Measurements from ENCODE around the gene C21orf58. TPM values are rescaled to one million over a fixed set of nuclear protein-coding genes. Genes with fewer than 3 reads are reported as not detected.

The C21orf58 gene
- total and polyA plus RNA-seq, 2 experiments from 2014 or later, result 17.7 to 23.9 TPM

- Mint-ChIP-seq H3K27me3 (ENCODE audit: insufficient read depth, low read depth, poor library complexity) (peaks cover 15% of the 10 kb centered on the region), H3K4me1 (no peaks in the 10 kb centered on the region), H3K9me3 (no peaks in the 10 kb centered on the region), H3K27ac (no peak overlapping the region), H3K36me3 (ENCODE audit: low read depth) (peaks cover 56% of the 10 kb centered on the region), H3K4me3 (no peak overlapping the region)
- H2AFZ ChIP-seq, result no peak overlapping the region
- no peaks in the 10 kb centered on the region for H3F3A ChIP-seq (replicated peaks; ENCODE audit: low read depth)
- H3K9me2 ChIP-seq (ENCODE audit: insufficient read depth), result no peaks in the 10 kb centered on the region
- H3K27me3 ChIP-seq (ENCODE audit: insufficient read depth), result no peaks in the 10 kb centered on the region
- TF ChIP-seq NANOG (IDR thresholded peaks at IDR 0.05; ENCODE audit: borderline replicate concordance), result no peak
- TF ChIP-seq REST (IDR thresholded peaks at IDR 0.05; ENCODE audit: unreplicated experiment), result no peak
- no peak for TF ChIP-seq ZNF462 (CRISPR knock-in tag; IDR thresholded peaks at IDR 0.05)
- TF ChIP-seq ZNF331 (CRISPR knock-in tag; IDR thresholded peaks at IDR 0.05; ENCODE audit: low read depth), result no peak
- no peak for TF ChIP-seq STAT1 (IDR thresholded peaks at IDR 0.05; ENCODE audit: unreplicated experiment)
- TF ChIP-seq CTCF (conservative IDR thresholded peaks at IDR 0.05; ENCODE audit: low read depth in 2 of 2), result no peak
- TF ChIP-seq JUNB (IDR thresholded peaks at IDR 0.05; ENCODE audit: unreplicated experiment), result no peak
- no peak for TF ChIP-seq POLR2AphosphoS5 (IDR thresholded peaks at IDR 0.05; ENCODE audit: low read depth)
- no peak for TF ChIP-seq EZH2 (IDR thresholded peaks at IDR 0.05; ENCODE audit: low read depth, unreplicated experiment)
- no peak for TF ChIP-seq ETS1 (IDR thresholded peaks at IDR 0.05)
- no peak for TF ChIP-seq EZH2phosphoT487 (IDR thresholded peaks at IDR 0.05; ENCODE audit: unreplicated experiment)
- no peak for TF ChIP-seq CREB1 (CRISPR knock-in tag; IDR thresholded peaks at IDR 0.05; ENCODE audit: low read depth)
- TF ChIP-seq ZNF114 (CRISPR knock-in tag; IDR thresholded peaks at IDR 0.05), result no peak
- no peak for DNase-seq (ENCODE audit: low spot score)
- H3K79me2 ChIP-seq (replicated peaks; ENCODE audit: insufficient read depth), result peaks cover 15% of the 10 kb centered on the region; the same call in 1 of the 2 replicates
- H4K20me1 ChIP-seq (replicated peaks; ENCODE audit: insufficient read depth), result no peaks in the 10 kb centered on the region; the same call in 1 of the 2 replicates
- no peak overlapping the region for H3K4me2 ChIP-seq
- H3K4me1 ChIP-seq (ENCODE audit: insufficient read depth), result no peaks in the 10 kb centered on the region
- no peak overlapping the region for H3K4me3 ChIP-seq
- peaks cover 13% of the 10 kb centered on the region for H3K36me3 ChIP-seq (ENCODE audit: insufficient read depth)
- no peak overlapping the region for H3K27ac ChIP-seq (ENCODE audit: low read depth)
- no peak for ATAC-seq
These were observed 33.6 kb upstream of the C21orf58 start for GRCh38 chr21:46357335-46357604.

Measured in GM23338 (cell line).